ENCODE data around the gene AGBL1.

The AGBL1 gene

DNA sequence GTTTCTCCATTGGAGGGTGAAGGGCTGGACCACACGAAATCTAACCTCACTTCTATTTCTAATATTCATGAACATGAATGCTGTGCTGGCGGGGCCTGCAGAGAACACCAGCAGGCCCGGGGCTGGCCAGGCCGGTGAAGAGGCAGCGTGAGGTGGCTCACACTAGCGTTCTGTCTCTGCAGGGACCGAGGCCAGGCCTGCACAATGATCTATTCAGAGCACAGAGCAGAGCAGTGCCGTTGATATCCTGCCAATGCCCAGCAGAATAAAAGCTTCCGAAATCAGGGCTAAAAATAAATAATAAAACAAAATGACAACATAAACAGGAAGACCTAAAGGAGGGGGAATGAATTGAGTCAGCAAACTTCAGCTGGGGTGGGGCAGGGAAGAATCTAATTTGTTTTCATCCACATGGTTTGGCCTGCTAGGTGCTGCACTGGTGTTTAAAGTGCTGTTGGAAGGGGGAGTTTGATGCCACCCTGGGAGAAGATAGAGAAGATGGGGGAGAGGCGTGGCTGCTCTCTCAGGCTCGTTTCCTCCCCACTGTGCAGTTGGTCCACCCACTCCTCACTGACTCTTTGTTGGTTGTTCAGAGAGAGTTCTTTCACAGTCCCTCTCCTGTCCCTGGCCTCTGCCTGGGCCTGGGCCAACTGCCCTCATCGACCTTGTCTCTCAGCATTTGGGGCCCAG, 837.1 kb downstream of the AGBL1 start:
- TF ChIP-seq, protein P1, sequence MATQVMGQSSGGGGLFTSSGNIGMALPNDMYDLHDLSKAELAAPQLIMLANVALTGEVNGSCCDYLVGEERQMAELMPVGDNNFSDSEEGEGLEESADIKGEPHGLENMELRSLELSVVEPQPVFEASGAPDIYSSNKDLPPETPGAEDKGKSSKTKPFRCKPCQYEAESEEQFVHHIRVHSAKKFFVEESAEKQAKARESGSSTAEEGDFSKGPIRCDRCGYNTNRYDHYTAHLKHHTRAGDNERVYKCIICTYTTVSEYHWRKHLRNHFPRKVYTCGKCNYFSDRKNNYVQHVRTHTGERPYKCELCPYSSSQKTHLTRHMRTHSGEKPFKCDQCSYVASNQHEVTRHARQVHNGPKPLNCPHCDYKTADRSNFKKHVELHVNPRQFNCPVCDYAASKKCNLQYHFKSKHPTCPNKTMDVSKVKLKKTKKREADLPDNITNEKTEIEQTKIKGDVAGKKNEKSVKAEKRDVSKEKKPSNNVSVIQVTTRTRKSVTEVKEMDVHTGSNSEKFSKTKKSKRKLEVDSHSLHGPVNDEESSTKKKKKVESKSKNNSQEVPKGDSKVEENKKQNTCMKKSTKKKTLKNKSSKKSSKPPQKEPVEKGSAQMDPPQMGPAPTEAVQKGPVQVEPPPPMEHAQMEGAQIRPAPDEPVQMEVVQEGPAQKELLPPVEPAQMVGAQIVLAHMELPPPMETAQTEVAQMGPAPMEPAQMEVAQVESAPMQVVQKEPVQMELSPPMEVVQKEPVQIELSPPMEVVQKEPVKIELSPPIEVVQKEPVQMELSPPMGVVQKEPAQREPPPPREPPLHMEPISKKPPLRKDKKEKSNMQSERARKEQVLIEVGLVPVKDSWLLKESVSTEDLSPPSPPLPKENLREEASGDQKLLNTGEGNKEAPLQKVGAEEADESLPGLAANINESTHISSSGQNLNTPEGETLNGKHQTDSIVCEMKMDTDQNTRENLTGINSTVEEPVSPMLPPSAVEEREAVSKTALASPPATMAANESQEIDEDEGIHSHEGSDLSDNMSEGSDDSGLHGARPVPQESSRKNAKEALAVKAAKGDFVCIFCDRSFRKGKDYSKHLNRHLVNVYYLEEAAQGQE (IDR thresholded peaks at IDR 0.05; ENCODE audit: insufficient read depth in 1 of 2, low read depth in 2 of 2, low read length in 2 of 2) = no peak
- TF ChIP-seq POLR2AphosphoS5 (IDR thresholded peaks at IDR 0.05; ENCODE audit: low read depth, low read length) = no peak
- no peak for TF ChIP-seq TAF1 (IDR thresholded peaks at IDR 0.05; ENCODE audit: borderline replicate concordance, insufficient read depth, low read length)

GRCh38 chr15:86917361-86917671, 837.6 kb downstream of the AGBL1 start:
- TF ChIP-seq TAF1 (IDR thresholded peaks at IDR 0.05; ENCODE audit: borderline replicate concordance, insufficient read depth, low read length) = no peak
- TF ChIP-seq, protein P1 (IDR thresholded peaks at IDR 0.05; ENCODE audit: insufficient read depth in 1 of 2, low read depth in 2 of 2, low read length in 2 of 2) = no peak
- TF ChIP-seq FOXP2 (optimal IDR thresholded peaks at IDR 0.05; ENCODE audit: borderline replicate concordance, extremely low read depth, extremely low read length, insufficient read depth) = no peak
- TF ChIP-seq SIN3A (IDR thresholded peaks at IDR 0.05; ENCODE audit: borderline replicate concordance, insufficient read depth, low read length) = no peak
- TF ChIP-seq POLR2AphosphoS5 (IDR thresholded peaks at IDR 0.05; ENCODE audit: low read depth, low read length) = no peak

- no peak for TF ChIP-seq TAF1 (IDR thresholded peaks at IDR 0.05; ENCODE audit: borderline replicate concordance, insufficient read depth, low read length)
- TF ChIP-seq SIN3A (IDR thresholded peaks at IDR 0.05; ENCODE audit: borderline replicate concordance, insufficient read depth, low read length) = no peak
- TF ChIP-seq POLR2AphosphoS5 (IDR thresholded peaks at IDR 0.05; ENCODE audit: low read depth, low read length) = no peak
- TF ChIP-seq, protein P1 (IDR thresholded peaks at IDR 0.05; ENCODE audit: insufficient read depth in 1 of 2, low read depth in 2 of 2, low read length in 2 of 2) = no peak
- no peak for TF ChIP-seq FOXP2 (optimal IDR thresholded peaks at IDR 0.05; ENCODE audit: borderline replicate concordance, extremely low read depth, extremely low read length, insufficient read depth)
These were observed 839.9 kb downstream of the AGBL1 start for GRCh38 chr15:86919581-86919980.

DNA sequence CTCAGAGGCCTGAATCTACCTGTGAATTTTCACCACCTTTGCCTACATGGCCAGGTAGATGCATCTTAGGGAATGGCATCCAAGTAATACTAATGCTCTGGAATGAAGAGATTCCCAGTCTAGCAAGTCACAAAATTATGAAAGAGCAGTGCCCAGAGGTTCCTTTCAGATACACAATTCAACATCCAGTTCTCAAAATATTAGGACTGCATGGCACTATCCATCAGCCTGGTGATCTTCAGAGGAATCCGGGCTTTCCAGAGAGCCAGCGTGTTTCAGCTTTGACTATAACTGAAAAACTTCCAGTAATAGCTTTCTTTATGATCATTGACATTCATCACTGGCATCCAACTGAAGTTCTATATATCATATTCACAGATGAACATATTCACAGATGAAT, 849.8 kb downstream of the AGBL1 start:
- TF ChIP-seq TAF1 (IDR thresholded peaks at IDR 0.05; ENCODE audit: borderline replicate concordance, insufficient read depth, low read length) (no peak), SIN3A (IDR thresholded peaks at IDR 0.05; ENCODE audit: borderline replicate concordance, insufficient read depth, low read length) (no peak), FOXP2 (optimal IDR thresholded peaks at IDR 0.05; ENCODE audit: borderline replicate concordance, extremely low read depth, extremely low read length, insufficient read depth) (no peak), POLR2AphosphoS5 (IDR thresholded peaks at IDR 0.05; ENCODE audit: low read depth, low read length) (no peak)
- TF ChIP-seq, protein P1 (IDR thresholded peaks at IDR 0.05; ENCODE audit: insufficient read depth in 1 of 2, low read depth in 2 of 2, low read length in 2 of 2) = no peak

- TF ChIP-seq FOXP2 (optimal IDR thresholded peaks at IDR 0.05; ENCODE audit: borderline replicate concordance, extremely low read depth, extremely low read length, insufficient read depth) (no peak), TAF1 (IDR thresholded peaks at IDR 0.05; ENCODE audit: borderline replicate concordance, insufficient read depth, low read length) (no peak), POLR2AphosphoS5 (IDR thresholded peaks at IDR 0.05; ENCODE audit: low read depth, low read length) (no peak), SIN3A (IDR thresholded peaks at IDR 0.05; ENCODE audit: borderline replicate concordance, insufficient read depth, low read length) (no peak)
- TF ChIP-seq, protein P1 (IDR thresholded peaks at IDR 0.05; ENCODE audit: insufficient read depth in 1 of 2, low read depth in 2 of 2, low read length in 2 of 2) = no peak
These were observed 852.8 kb downstream of the AGBL1 start for GRCh38 chr15:86932456-86932855.

Data from PFSK-1 (cell line).